Ishikawa (cell line): ENCODE results near the gene FAM53B.

Experiments
- CEBPB ChIP-seq: IDR thresholded peaks from 2 replicates; pipeline ENCODE4 v1.6.1; 2012
- CREB1 ChIP-seq: IDR thresholded peaks from 2 replicates; pipeline ENCODE4 v1.6.1; 2012; ENCODE audit warnings: low read depth
- EGR1 ChIP-seq: IDR thresholded peaks from 2 replicates; pipeline ENCODE4 v1.6.1; 2012
- EP300 ChIP-seq: IDR thresholded peaks from 2 replicates; pipeline ENCODE4 v1.6.1; 2012; ENCODE audit warnings: borderline replicate concordance
- FOXM1 ChIP-seq: IDR thresholded peaks from 2 replicates; pipeline ENCODE4 v1.6.1; 2012; ENCODE audit warnings: low read depth, borderline replicate concordance
- MAX ChIP-seq: IDR thresholded peaks from 2 replicates; pipeline ENCODE4 v1.6.1; 2012
- NFIC ChIP-seq: IDR thresholded peaks from 2 replicates; pipeline ENCODE4 v1.6.1; 2012
- RAD21 ChIP-seq: IDR thresholded peaks from 2 replicates; pipeline ENCODE4 v1.6.1; 2012; ENCODE audit warnings: low read depth
- REST ChIP-seq: IDR thresholded peaks from 2 replicates; pipeline ENCODE4 v1.6.1; 2012; ENCODE audit warnings: low read depth, mild to moderate bottlenecking
- TAF1 ChIP-seq: IDR thresholded peaks from 2 replicates; pipeline ENCODE4 v1.6.1; 2012; ENCODE audit warnings: low read depth, mild to moderate bottlenecking
- TCF12 ChIP-seq: IDR thresholded peaks from 2 replicates; pipeline ENCODE4 v1.6.1; 2012; ENCODE audit warnings: low read depth
- TEAD4 ChIP-seq: IDR thresholded peaks from 2 replicates; pipeline ENCODE4 v1.6.1; 2012
- USF1 ChIP-seq: IDR thresholded peaks from 2 replicates; pipeline ENCODE4 v1.6.1; 2012
- YY1 ChIP-seq: IDR thresholded peaks from 2 replicates; pipeline ENCODE4 v1.6.1; 2012; ENCODE audit warnings: low read depth
- ZBTB7A ChIP-seq: IDR thresholded peaks from 2 replicates; pipeline ENCODE4 v1.6.1; 2012; ENCODE audit warnings: low read depth

FAM53B gene

GRCh38 chr10:124703778-124704427 lies 40.3 kb downstream of the FAM53B start:
- TF ChIP-seq ZBTB7A: no peak
- no peak for TF ChIP-seq TCF12
- no peak for TF ChIP-seq RAD21
- TF ChIP-seq YY1: no peak
- no peak for TF ChIP-seq EP300
- TF ChIP-seq TEAD4: no peak
- TF ChIP-seq FOXM1: no peak
- TF ChIP-seq EGR1: no peak
- TF ChIP-seq REST: no peak
- TF ChIP-seq CREB1: no peak
- TF ChIP-seq TAF1: no peak
- TF ChIP-seq USF1: no peak

GRCh38 chr10:124703372-124703771 lies 40.8 kb downstream of the FAM53B start:
- TF ChIP-seq USF1 (no peak), YY1 (no peak), EGR1 (no peak), REST (no peak), CREB1 (no peak), TAF1 (no peak), CEBPB (no peak), FOXM1 (no peak)

GRCh38 chr10:124701881-124702656 lies 42.1 kb downstream of the FAM53B start:
- TF ChIP-seq CREB1 (no peak), TAF1 (no peak), EGR1 (no peak), YY1 (no peak), FOXM1 (no peak), REST (no peak), RAD21 (no peak), ZBTB7A (no peak), CEBPB (no peak), MAX (no peak), NFIC (no peak), EP300 (no peak), TCF12 (no peak), TEAD4 (no peak), USF1 (no peak)

- no peak for TF ChIP-seq REST
- TF ChIP-seq YY1: no peak
- TF ChIP-seq RAD21: no peak
- no peak for TF ChIP-seq EGR1
- no peak for TF ChIP-seq TEAD4
- TF ChIP-seq CREB1: no peak
- TF ChIP-seq ZBTB7A: no peak
- TF ChIP-seq FOXM1: no peak
- no peak for TF ChIP-seq EP300
- no peak for TF ChIP-seq NFIC
- TF ChIP-seq TCF12: no peak
- no peak for TF ChIP-seq TAF1
Measured at GRCh38 chr10:124701435-124701834, 42.7 kb downstream of the FAM53B start.
